Activated CD4-positive, alpha-beta T cell treated with anti-CD3 and anti-CD28 coated beads for 36 hours (primary cell): ENCODE measurements around the gene PHLPP2. TPM values are rescaled to one million over a fixed set of nuclear protein-coding genes. Genes with fewer than 3 reads are reported as not detected.

Experiments used
- total RNA-seq, 2 experiments: library from RNA; stranded (reverse); gene quantifications; one replicate each; pipeline ENCODE4 v1.2.3, GENCODE V29; 2021

Gene PHLPP2
- total RNA-seq, 2 experiments from 2014 or later, result 8.8 to 11.2 TPM

Other genes starting within 250 kb of the PHLPP2 start
- 1 to 10 TPM; 2.9 TPM for gene ZNF19, start 235.4 kb downstream of the PHLPP2 start, total RNA-seq
- not detected for gene CHST4, start 198.3 kb downstream of the PHLPP2 start, total RNA-seq
- not detected for gene TAT, start 147.6 kb downstream of the PHLPP2 start, total RNA-seq
- not detected for gene MARVELD3, start 98.5 kb downstream of the PHLPP2 start, total RNA-seq
- 10 to 100 TPM; 65.5 to 68.8 TPM for gene AP1G1, start 84.1 kb upstream of the PHLPP2 start, total RNA-seq
- gene ATXN1L, start 121.3 kb upstream of the PHLPP2 start, total RNA-seq, result 10 to 100 TPM; 15.4 to 16.9 TPM
- gene ZNF821, start 159.5 kb upstream of the PHLPP2 start, total RNA-seq, result 1 to 10 TPM; 6.0 to 7.7 TPM
- 100 to 1,000 TPM; 170 to 179 TPM for gene IST1, start 170.8 kb upstream of the PHLPP2 start, total RNA-seq